ENCODE results near the gene TMEM37. TPM values are rescaled to one million over a fixed set of nuclear protein-coding genes. Genes with fewer than 3 reads are reported as not detected.

TMEM37 gene
- polyA plus RNA-seq, 3 donors = 45.0 to 59.8 (median 56.4) TPM

Other genes with a start within 250 kb of the TMEM37 start
- gene STEAP3, start 208.0 kb upstream of the TMEM37 start, polyA plus RNA-seq (ENCODE audit: insufficient read length in 3 of 3) = 1 to 10 TPM; 1.3 to 1.8 (median 1.5) TPM
- gene C2orf76, start 65.0 kb upstream of the TMEM37 start, polyA plus RNA-seq (ENCODE audit: insufficient read length in 3 of 3) = 10 to 100 TPM; 24.4 to 27.4 (median 27.3) TPM
- 100 to 1,000 TPM; 252 to 308 (median 290) TPM for gene DBI, start 64.9 kb upstream of the TMEM37 start, polyA plus RNA-seq (ENCODE audit: insufficient read length in 3 of 3)
- gene SCTR, start 92.6 kb downstream of the TMEM37 start, polyA plus RNA-seq (ENCODE audit: insufficient read length in 3 of 3) = 10 to 100 TPM in 1 of 3 donors, 1 to 10 TPM in 2; 7.4 to 11.2 (median 8.3) TPM
- 10 to 100 TPM; 19.6 to 25.4 (median 22.9) TPM for gene CFAP221, start 112.6 kb downstream of the TMEM37 start, polyA plus RNA-seq (ENCODE audit: insufficient read length in 3 of 3)
- gene TMEM177, start 247.3 kb downstream of the TMEM37 start, polyA plus RNA-seq (ENCODE audit: insufficient read length in 3 of 3) = 10 to 100 TPM; 17.1 to 18.4 (median 17.4) TPM